GM12891 (cell line): ENCODE data around the gene RECK.

Source experiments
- PAX5 ChIP-seq: IDR thresholded peaks from 2 replicates; pipeline ENCODE4 v1.6.1; 2011; ENCODE audit warnings: low read length, moderate library complexity, mild to moderate bottlenecking; ENCODE audit not compliant: insufficient read depth, severe bottlenecking
- POLR2A ChIP-seq: IDR thresholded peaks from 2 replicates; pipeline ENCODE4 v1.6.1; 2011; ENCODE audit warnings: low read depth, low read length, control low read depth
- POLR2AphosphoS5 ChIP-seq: IDR thresholded peaks from 2 replicates; pipeline ENCODE4 v1.6.1; 2011; ENCODE audit warnings: low read depth, low read length, control low read depth
- POU2F2 ChIP-seq: IDR thresholded peaks from 2 replicates; pipeline ENCODE4 v1.6.1; 2011; ENCODE audit warnings: low read depth, mild to moderate bottlenecking, control low read depth, low read length, moderate library complexity
- TAF1 ChIP-seq: IDR thresholded peaks from 2 replicates; pipeline ENCODE4 v1.6.1; 2011; ENCODE audit warnings: low read depth, low read length, control low read depth

DNA sequence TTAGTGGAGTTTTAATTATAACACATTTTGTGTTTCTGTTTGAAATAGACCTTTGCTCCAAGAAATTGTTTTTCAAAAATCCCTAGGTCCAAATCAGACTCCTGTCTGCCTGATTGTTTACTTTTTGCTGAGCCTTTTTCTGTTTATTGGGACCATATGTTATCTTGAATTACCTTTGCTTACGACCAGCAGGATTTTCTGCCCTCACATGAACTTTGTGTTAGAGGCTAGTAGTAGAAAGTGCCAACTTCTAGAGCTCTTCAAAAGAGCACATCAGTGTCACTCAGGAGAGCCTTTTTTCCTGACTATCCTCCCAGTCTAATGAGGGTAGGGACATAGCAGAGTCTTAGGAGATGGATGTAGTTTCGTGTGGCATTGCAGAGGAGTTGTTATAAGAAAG is 10.2 kb downstream of the RECK start:
- TF ChIP-seq POLR2A (no peak), POLR2AphosphoS5 (no peak), TAF1 (no peak), POU2F2 (no peak), PAX5 (no peak)
